H7 (cell line): ENCODE measurements around the gene TMEM255B. TPM values are rescaled to one million over a fixed set of nuclear protein-coding genes. Genes with fewer than 3 reads are reported as not detected.
A peak's percentile ranks its signal among the peaks of the same experiment; 100 is the strongest.

Source experiments
- DNase-seq: peaks from one replicate; pipeline ENCODE4 v3.0.0; 2012
- H3K27me3 ChIP-seq: 2 replicates; pipeline ENCODE4 v1.6.0; 2011; ENCODE audit warnings: mild to moderate bottlenecking, low read length; ENCODE audit not compliant: control insufficient read depth, insufficient read depth
- H3K36me3 ChIP-seq: replicated peaks from 2 replicates; pipeline ENCODE4 v1.5.1; 2011; ENCODE audit warnings: low read length; ENCODE audit not compliant: control insufficient read depth, insufficient read depth
- H3K4me3 ChIP-seq: 2 replicates; pipeline ENCODE4 v1.5.1; 2011; ENCODE audit warnings: low read depth, mild to moderate bottlenecking, control low read depth, low read length, moderate library complexity; ENCODE audit not compliant: insufficient read depth
- total RNA-seq: library from RNA; depleted of rRNA; stranded (reverse); fragments of >200 nt; shearing (Covaris generic); gene quantifications from 2 replicates; pipeline ENCODE4 v1.2.3, GENCODE V29; 2014; rRNA removed

The TMEM255B gene
- total RNA-seq, 1 experiment from 2014 or later = 2.7 TPM

DNA sequence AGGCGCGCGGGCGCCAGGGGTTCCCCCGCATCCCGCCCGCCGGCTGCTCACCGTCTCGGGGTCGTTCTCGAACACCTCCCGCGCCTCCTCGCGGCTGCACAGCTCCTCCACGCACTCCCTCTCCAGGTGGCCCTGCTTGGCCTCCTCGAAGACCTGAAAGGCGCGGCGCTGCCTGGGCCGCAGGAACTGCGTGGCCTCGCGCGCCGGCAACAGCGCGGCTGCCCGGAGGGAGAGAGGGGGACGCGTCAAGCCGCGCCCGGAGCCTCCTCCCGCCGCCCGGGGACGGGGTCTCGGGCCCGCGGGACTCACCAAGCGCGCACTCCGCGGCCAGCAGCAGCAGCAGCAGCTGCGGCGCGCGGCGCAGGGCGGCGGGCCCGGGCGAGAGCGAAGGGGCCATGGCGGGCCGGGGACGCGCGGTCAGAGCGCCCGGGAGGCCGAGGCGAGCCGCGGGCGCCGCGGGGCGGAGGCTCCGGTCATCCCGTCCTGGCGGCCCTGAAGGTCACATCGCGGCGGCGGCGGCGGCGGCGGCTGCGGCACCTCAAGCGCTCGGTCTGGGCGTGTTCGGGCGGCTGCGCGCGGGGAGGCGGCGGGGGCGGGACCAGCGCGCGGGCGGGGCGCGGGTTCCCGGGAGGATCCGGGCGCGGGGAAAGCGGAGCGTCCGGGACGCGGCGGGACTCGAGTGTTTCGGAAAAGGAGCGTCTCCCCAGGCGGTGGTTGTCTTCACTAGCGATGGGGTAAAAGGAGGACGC lies 104.7 kb downstream of the TMEM255B start, which contains the start of gene GAS6:
Gene GAS6 (minus strand): TSS at position 553 of the 749 bp plus-strand sequence. CDS start 156 bp downstream, at position 397.
- no peaks in the 10 kb centered on the region for H3K36me3 ChIP-seq
- peak; percentile 91 for DNase-seq
- peaks cover 19% of the 10 kb centered on the region for H3K27me3 ChIP-seq
- H3K4me3 ChIP-seq = peak within 1 kb of the TSS; percentile 60

DNA sequence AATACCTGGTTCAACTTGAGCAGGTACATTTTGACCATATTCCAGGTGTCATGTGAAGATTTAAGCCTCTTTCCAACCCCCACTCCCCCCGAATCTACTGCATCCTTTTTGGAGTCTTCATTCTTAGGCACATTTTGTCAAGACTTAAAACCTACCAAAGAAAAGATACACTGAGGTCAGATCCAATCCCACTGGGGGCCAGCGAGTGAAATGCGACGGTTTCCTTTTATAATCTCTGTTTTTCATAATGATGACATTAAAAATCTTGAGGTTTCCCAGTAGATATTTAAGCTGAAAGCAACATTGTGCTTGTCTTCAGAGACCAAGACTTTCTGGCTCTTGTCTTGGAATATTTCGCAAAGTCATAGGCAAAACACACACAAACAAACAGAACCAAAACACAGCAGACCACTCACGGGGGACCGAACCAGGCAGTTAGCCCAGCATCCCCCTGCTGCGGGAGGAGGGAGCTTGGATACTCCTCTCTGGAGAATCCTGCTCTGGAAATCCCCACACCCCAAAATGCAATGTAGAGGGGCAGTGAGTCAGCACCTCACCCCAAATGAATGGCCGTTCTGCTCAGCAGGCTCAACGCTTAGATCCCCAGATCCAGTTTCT lies 105.4 kb downstream of the TMEM255B start:
- Histone ChIP-seq H3K36me3 (no peaks in the 10 kb centered on the region), H3K4me3 (peak overlapping the region; percentile 60), H3K27me3 (peaks cover 19% of the 10 kb centered on the region)
- peak; percentile 73 for DNase-seq

DNA sequence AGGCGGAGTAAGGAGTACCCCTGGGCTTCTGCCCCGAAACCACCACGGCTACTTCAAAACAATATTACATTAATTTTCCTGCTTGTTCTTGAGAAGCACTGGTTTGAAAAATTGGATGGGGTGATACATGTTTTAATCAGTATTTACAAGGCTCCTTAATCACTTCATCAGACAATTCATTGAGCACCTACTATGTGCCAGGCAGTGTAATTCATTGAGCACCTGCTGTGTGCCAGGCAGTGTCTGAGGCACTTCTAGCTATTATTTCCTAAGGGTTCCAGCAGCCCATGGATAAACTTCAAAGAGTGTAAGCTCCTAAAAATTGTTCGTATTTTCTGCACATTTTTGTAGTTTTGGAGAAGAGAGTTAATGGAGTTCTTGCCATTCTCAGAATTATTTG lies 106.4 kb downstream of the TMEM255B start:
- Histone ChIP-seq H3K4me3 (no peak overlapping the region), H3K27me3 (peaks cover 19% of the 10 kb centered on the region), H3K36me3 (no peaks in the 10 kb centered on the region)
- peak; percentile 36 for DNase-seq

Other genes starting within 250 kb of the TMEM255B start
- 62.2 and 78.2 TPM in 2 replicates for gene TFDP1, start 174.5 kb upstream of the TMEM255B start, total RNA-seq
- 0.48 TPM in 1 of 2 replicates, not detected in the other for gene ATP4B, start 101.0 kb upstream of the TMEM255B start, total RNA-seq
- 0.14 and 0.33 TPM in 2 replicates for gene GRK1, start 92.0 kb upstream of the TMEM255B start, total RNA-seq
- 9.1 and 15.1 TPM in 2 replicates for gene GAS6, start 104.8 kb downstream of the TMEM255B start, total RNA-seq
- not detected in 2 replicates for gene C13orf46, start 214.8 kb downstream of the TMEM255B start, total RNA-seq